Sigmoid colon (tissue), 4 donors: ENCODE results near the gene COL8A1.

Source experiments
- CTCF ChIP-seq, 4 experiments: fragments of 450-650 bp in 3 of 4; fragments of 200-600 bp in 1 of 4; IDR thresholded peaks; one replicate each; pipeline ENCODE4 v1.5.1; 2016 to 2019; ENCODE audit warnings: antibody characterized with exemption in 4 of 4, mild to moderate bottlenecking in 3 of 4, moderate library complexity in 2 of 4
- POLR2A ChIP-seq, 2 donors: fragments of 450-650 bp; IDR thresholded peaks; one replicate each; pipeline ENCODE4 v1.6.1; 2016; ENCODE audit warnings: antibody characterized with exemption in 2 of 2, mild to moderate bottlenecking in 2 of 2, moderate library complexity in 2 of 2
- POLR2AphosphoS5 ChIP-seq, 4 donors: sonication (generic); formaldehyde crosslinking; IDR thresholded peaks; one replicate each; pipeline ENCODE4 v1.6.1; 2017; ENCODE audit warnings: antibody characterized with exemption in 4 of 4

DNA sequence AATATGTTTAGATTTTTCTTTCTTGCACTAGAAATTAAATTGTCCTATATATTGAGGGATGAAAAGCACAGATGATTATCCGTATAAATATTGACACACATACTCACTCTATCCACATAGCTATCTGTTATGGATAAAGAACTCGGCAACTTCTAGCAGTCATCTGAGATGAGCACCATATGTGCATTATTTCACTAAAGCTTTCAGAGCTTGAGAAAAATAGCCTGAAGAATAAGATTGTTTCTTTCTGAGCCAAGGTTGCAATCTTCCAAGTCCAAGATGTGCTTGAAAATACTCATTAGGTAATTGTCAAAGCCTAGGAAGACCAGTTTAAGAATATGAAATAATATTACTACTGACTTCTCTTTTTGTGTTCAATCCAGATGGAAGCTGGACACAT, 40.5 kb downstream of the COL8A1 start:
- TF ChIP-seq POLR2A (IDR thresholded peaks at IDR 0.05) (no peak), CTCF (IDR thresholded peaks at IDR 0.05) (no peak), POLR2AphosphoS5 (IDR thresholded peaks at IDR 0.05) (no peak)
